ENCODE measurements around the gene EPN2. TPM values are rescaled to one million over a fixed set of nuclear protein-coding genes. Genes with fewer than 3 reads are reported as not detected.

Gene EPN2
- polyA plus RNA-seq, 1 donor (not counting 4 experiments of a cell fraction or from before 2014, with no cell fraction given) = 30.2 TPM

DNA sequence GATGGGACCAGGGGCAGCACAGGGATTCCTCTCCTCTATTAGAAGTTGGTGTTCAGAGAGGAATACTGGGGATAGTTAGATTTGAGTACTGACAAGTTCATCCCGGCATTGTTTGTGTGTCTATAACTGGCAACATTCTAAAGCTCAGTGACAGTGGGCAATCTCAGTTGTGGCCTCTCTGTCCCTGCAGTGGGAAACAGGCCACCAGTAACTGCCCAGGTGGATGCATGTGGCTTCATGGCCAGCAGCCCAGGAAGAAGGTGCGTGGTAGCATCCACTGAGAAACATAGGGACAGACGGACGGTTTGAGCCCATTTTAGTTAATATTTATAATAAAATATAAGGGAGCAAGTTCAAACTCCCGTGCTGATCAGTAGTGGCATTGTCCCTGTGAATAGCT lies 73.8 kb downstream of the EPN2 start:
- H3K9ac ChIP-seq (ENCODE audit: control insufficient read depth, extremely low read depth, insufficient read depth, low read length) = no peak overlapping the region
- FAIRE-seq (no peak), DNase-seq (ENCODE audit: low read depth, low spot score) (no peak)
- H3K4me2 ChIP-seq (ENCODE audit: control insufficient read depth, extremely low read depth, insufficient read depth, low read depth, low read length) = no peak overlapping the region
- TF ChIP-seq EZH2 (IDR thresholded peaks at IDR 0.05; ENCODE audit: low read length) = no peak
- TF ChIP-seq, protein P1, sequence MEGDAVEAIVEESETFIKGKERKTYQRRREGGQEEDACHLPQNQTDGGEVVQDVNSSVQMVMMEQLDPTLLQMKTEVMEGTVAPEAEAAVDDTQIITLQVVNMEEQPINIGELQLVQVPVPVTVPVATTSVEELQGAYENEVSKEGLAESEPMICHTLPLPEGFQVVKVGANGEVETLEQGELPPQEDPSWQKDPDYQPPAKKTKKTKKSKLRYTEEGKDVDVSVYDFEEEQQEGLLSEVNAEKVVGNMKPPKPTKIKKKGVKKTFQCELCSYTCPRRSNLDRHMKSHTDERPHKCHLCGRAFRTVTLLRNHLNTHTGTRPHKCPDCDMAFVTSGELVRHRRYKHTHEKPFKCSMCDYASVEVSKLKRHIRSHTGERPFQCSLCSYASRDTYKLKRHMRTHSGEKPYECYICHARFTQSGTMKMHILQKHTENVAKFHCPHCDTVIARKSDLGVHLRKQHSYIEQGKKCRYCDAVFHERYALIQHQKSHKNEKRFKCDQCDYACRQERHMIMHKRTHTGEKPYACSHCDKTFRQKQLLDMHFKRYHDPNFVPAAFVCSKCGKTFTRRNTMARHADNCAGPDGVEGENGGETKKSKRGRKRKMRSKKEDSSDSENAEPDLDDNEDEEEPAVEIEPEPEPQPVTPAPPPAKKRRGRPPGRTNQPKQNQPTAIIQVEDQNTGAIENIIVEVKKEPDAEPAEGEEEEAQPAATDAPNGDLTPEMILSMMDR (optimal IDR thresholded peaks at IDR 0.05 in 1 of 3, IDR thresholded peaks at IDR 0.05 in 1 of 3, conservative IDR thresholded peaks at IDR 0.05 in 1 of 3; ENCODE audit: extremely low read depth in 1 of 3, insufficient read depth in 2 of 3, low read length in 3 of 3) = no peak
- no peak overlapping the region for H3K27ac ChIP-seq (ENCODE audit: control insufficient read depth, insufficient read depth, low read length)
- H2AFZ ChIP-seq (ENCODE audit: control insufficient read depth, low read length) = no peak overlapping the region
- dilution Hi-C loops (cut with MboI; ENCODE audit: extremely low pct_ligation_motif_present, low sequenced_read_pairs) = no loop called here
- peaks cover 15 to 37% of the 10 kb centered on the region in 2 experiments for H3K36me3 ChIP-seq (ENCODE audit: control insufficient read depth in 2 of 2, extremely low read depth in 1 of 2, insufficient read depth in 2 of 2, low read length in 2 of 2)
- H3K9me1 ChIP-seq (ENCODE audit: control insufficient read depth, extremely low read depth, insufficient read depth, low read length) = peaks cover 4% of the 10 kb centered on the region
- no peaks in the 10 kb centered on the region for H4K20me1 ChIP-seq (ENCODE audit: control insufficient read depth, extremely low read depth, insufficient read depth, low read length)
- no peaks in the 10 kb centered on the region for H3K79me2 ChIP-seq (ENCODE audit: control insufficient read depth, insufficient read depth, low read length)
- peaks cover 30% of the 10 kb centered on the region for H3K4me1 ChIP-seq (ENCODE audit: control insufficient read depth, extremely low read depth, insufficient read depth, low read length)
- no peak overlapping the region for H3K4me3 ChIP-seq (ENCODE audit: control insufficient read depth in 2 of 3, extremely low read depth in 1 of 3, insufficient read depth in 2 of 3, low read depth in 1 of 3, low read length in 3 of 3)
- H3K9me3 ChIP-seq (ENCODE audit: control insufficient read depth, low read depth, low read length) = no peaks in the 10 kb centered on the region
- H3K27me3 ChIP-seq (ENCODE audit: control insufficient read depth, extremely low read depth, insufficient read depth, low read length) = no peaks in the 10 kb centered on the region

DNA sequence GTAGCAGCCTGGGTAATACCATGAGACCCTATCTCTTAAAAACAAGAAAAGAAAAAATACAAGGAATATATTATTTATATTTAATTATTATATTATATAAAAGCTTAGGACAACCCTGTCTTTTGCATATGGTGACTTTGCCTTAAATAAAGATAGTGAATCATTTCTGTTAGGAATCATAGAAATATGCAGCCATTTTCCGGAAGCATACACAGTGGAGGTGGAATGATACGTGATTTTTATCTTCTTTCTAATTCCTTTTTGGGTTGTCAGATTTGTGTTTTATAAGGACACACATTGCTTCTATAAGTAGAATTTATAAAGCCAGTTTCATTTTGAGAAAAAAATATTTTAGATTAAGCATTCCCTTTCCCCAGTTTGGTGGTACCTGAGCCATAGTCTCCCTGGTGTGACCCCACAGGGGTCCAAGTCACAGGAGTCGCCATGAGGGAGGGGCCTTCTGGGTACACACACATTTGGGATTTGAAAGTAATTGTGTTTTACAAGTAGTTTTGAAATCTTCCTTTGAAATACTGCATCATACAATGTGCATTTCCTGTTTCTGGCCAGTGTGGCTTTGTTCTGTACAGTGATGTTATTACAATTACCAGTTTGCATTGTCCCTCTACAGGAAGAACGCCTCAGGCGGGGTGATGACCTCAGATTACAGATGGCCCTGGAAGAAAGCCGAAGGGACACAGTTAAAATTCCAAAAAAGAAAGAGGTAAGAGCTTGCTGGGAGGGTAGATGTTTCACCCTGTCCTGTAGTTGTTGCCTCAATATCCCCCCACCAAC lies 74.5 kb downstream of the EPN2 start:
- Histone ChIP-seq H3K4me2 (ENCODE audit: control insufficient read depth, extremely low read depth, insufficient read depth, low read depth, low read length) (no peak overlapping the region), H3K4me1 (ENCODE audit: control insufficient read depth, extremely low read depth, insufficient read depth, low read length) (peaks cover 30% of the 10 kb centered on the region), H3K79me2 (ENCODE audit: control insufficient read depth, insufficient read depth, low read length) (no peaks in the 10 kb centered on the region), H3K4me3 (ENCODE audit: control insufficient read depth in 2 of 3, extremely low read depth in 1 of 3, insufficient read depth in 2 of 3, low read depth in 1 of 3, low read length in 3 of 3) (no peak overlapping the region), H3K9me3 (ENCODE audit: control insufficient read depth, low read depth, low read length) (no peaks in the 10 kb centered on the region), H3K27me3 (ENCODE audit: control insufficient read depth, extremely low read depth, insufficient read depth, low read length) (no peaks in the 10 kb centered on the region), H2AFZ (ENCODE audit: control insufficient read depth, low read length) (no peak overlapping the region), H3K9ac (ENCODE audit: control insufficient read depth, extremely low read depth, insufficient read depth, low read length) (no peak overlapping the region), H3K27ac (ENCODE audit: control insufficient read depth, insufficient read depth, low read length) (no peak overlapping the region), H4K20me1 (ENCODE audit: control insufficient read depth, extremely low read depth, insufficient read depth, low read length) (no peaks in the 10 kb centered on the region), H3K9me1 (ENCODE audit: control insufficient read depth, extremely low read depth, insufficient read depth, low read length) (peaks cover 4% of the 10 kb centered on the region), H3K36me3 (ENCODE audit: control insufficient read depth in 2 of 2, extremely low read depth in 1 of 2, insufficient read depth in 2 of 2, low read length in 2 of 2) (peaks cover 15 to 35% of the 10 kb centered on the region in 2 experiments)
- no peak for TF ChIP-seq EZH2 (IDR thresholded peaks at IDR 0.05; ENCODE audit: low read length)
- TF ChIP-seq, protein P1 (optimal IDR thresholded peaks at IDR 0.05 in 1 of 3, IDR thresholded peaks at IDR 0.05 in 1 of 3, conservative IDR thresholded peaks at IDR 0.05 in 1 of 3; ENCODE audit: extremely low read depth in 1 of 3, insufficient read depth in 2 of 3, low read length in 3 of 3) = no peak
- dilution Hi-C loops (cut with MboI; ENCODE audit: extremely low pct_ligation_motif_present, low sequenced_read_pairs) = no loop called here
- FAIRE-seq (no peak), DNase-seq (ENCODE audit: low read depth, low spot score) (no peak)

Data from keratinocyte (primary cell).